DND-41 (cell line): ENCODE data around the gene ARHGAP26.

Source experiments
- ATAC-seq: fragments of 200-7000 bp; cut with Tn5 transposase; 3 replicates; pipeline ENCODE4 v1.9.1; 2021; ENCODE audit warnings: low read depth; ENCODE audit not compliant: insufficient read depth
- DNase-seq: peaks from one replicate; pipeline ENCODE4 v3.0.0-alpha.2; 2020
- H2AFZ ChIP-seq: 2 replicates; pipeline ENCODE4 v1.6.0; 2012; ENCODE audit warnings: low read depth, low read length
- H3K27ac ChIP-seq: 2 replicates; pipeline ENCODE4 v1.5.1; 2012; ENCODE audit warnings: low read length, inconsistent platforms
- H3K27me3 ChIP-seq: fragments of 200-600 bp; sonication (generic); 2 replicates; pipeline ENCODE4 v1.6.0; 2012; ENCODE audit warnings: low read length, mild to moderate bottlenecking, inconsistent platforms; ENCODE audit not compliant: insufficient read depth, poor library complexity
- H3K36me3 ChIP-seq: 2 replicates; pipeline ENCODE4 v1.5.1; 2012; ENCODE audit warnings: low read length, inconsistent platforms; ENCODE audit not compliant: insufficient read depth
- H3K4me1 ChIP-seq: 2 replicates; pipeline ENCODE4 v1.5.1; 2012; ENCODE audit warnings: mild to moderate bottlenecking, low read length; ENCODE audit not compliant: insufficient read depth
- H3K4me2 ChIP-seq: 2 replicates; pipeline ENCODE4 v1.6.0; 2012; ENCODE audit warnings: mild to moderate bottlenecking, moderate library complexity, low read length, inconsistent platforms; ENCODE audit not compliant: insufficient read depth
- H3K4me3 ChIP-seq, 2 experiments: fragments of 200-600 bp in 1 of 2; shearing (Covaris generic) in 1 of 2; 2 replicates each; pipeline ENCODE4 v1.5.1; 2012 to 2016; ENCODE audit warnings: inconsistent platforms in 2 of 2, low read length in 2 of 2, mild to moderate bottlenecking in 2 of 2, low read depth in 1 of 2, moderate library complexity in 1 of 2
- H3K79me2 ChIP-seq: 2 replicates; pipeline ENCODE4 v1.6.0; 2012; ENCODE audit warnings: low read length, inconsistent platforms; ENCODE audit not compliant: insufficient read depth
- H3K9ac ChIP-seq: 2 replicates; pipeline ENCODE4 v1.6.0; 2012; ENCODE audit warnings: low read depth, mild to moderate bottlenecking, inconsistent platforms, low read length, moderate library complexity
- H3K9me3 ChIP-seq: 2 replicates; pipeline ENCODE4 v1.5.1; 2012; ENCODE audit warnings: low read length, moderate library complexity, mild to moderate bottlenecking, inconsistent platforms; ENCODE audit not compliant: insufficient read depth, severe bottlenecking
- H4K20me1 ChIP-seq: 2 replicates; pipeline ENCODE4 v1.6.0; 2012; ENCODE audit warnings: low read length; ENCODE audit not compliant: insufficient read depth
- EZH2 ChIP-seq: IDR thresholded peaks from 3 replicates; pipeline ENCODE4 v1.6.1; 2012; ENCODE audit warnings: borderline replicate concordance, low read depth, mild to moderate bottlenecking, moderate library complexity, low read length, inconsistent platforms; ENCODE audit not compliant: severe bottlenecking
- TF ChIP-seq, protein P1 (sequence below): IDR thresholded peaks from 2 replicates; pipeline ENCODE4 v1.5.1; 2012; ENCODE audit warnings: borderline replicate concordance, low read length, moderate library complexity, mild to moderate bottlenecking; ENCODE audit not compliant: poor library complexity, severe bottlenecking; ENCODE audit errors: extremely low read depth

ARHGAP26 gene

DNA sequence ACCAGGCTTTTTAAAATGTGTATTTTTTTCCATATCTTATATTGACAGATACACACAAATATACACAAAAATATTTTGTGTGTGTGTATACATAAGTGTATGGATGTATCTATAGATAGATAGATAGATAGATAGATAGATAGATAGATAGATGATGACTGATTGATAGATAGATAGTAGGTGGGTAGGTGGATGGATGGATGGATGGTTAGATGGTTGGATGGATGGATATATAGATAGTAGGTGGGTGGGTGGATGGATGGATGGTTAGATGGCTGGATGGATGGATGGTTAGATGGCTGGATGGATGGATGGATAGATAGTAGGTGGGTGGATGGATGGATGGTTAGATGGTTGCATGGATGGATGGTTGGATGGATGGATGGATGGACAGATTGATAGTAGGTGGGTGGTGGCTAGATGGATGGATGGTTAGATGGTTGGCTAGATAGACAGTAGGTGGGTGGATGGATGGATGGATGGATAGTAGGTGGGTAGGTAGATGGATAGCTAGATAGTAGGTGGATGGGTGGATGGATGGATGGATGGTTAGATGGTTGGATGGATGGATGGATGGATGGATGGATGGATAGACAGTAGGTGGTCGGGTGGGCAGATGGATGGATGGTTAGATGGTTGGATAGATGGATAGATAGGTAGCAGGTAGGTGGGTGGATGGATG lies 477.1 kb downstream of the ARHGAP26 start:
- Histone ChIP-seq H3K27ac (no peak overlapping the region), H3K27me3 (no peaks in the 10 kb centered on the region), H3K4me1 (no peaks in the 10 kb centered on the region), H3K36me3 (no peaks in the 10 kb centered on the region), H4K20me1 (no peaks in the 10 kb centered on the region), H3K4me3 (no peak overlapping the region), H3K9ac (no peak overlapping the region), H3K79me2 (no peaks in the 10 kb centered on the region), H3K9me3 (peaks cover 5% of the 10 kb centered on the region), H2AFZ (no peak overlapping the region), H3K4me2 (no peak overlapping the region)
- ATAC-seq (no peak), DNase-seq (no peak)
- no peak for TF ChIP-seq EZH2
- TF ChIP-seq, protein P1, sequence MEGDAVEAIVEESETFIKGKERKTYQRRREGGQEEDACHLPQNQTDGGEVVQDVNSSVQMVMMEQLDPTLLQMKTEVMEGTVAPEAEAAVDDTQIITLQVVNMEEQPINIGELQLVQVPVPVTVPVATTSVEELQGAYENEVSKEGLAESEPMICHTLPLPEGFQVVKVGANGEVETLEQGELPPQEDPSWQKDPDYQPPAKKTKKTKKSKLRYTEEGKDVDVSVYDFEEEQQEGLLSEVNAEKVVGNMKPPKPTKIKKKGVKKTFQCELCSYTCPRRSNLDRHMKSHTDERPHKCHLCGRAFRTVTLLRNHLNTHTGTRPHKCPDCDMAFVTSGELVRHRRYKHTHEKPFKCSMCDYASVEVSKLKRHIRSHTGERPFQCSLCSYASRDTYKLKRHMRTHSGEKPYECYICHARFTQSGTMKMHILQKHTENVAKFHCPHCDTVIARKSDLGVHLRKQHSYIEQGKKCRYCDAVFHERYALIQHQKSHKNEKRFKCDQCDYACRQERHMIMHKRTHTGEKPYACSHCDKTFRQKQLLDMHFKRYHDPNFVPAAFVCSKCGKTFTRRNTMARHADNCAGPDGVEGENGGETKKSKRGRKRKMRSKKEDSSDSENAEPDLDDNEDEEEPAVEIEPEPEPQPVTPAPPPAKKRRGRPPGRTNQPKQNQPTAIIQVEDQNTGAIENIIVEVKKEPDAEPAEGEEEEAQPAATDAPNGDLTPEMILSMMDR = no peak

DNA sequence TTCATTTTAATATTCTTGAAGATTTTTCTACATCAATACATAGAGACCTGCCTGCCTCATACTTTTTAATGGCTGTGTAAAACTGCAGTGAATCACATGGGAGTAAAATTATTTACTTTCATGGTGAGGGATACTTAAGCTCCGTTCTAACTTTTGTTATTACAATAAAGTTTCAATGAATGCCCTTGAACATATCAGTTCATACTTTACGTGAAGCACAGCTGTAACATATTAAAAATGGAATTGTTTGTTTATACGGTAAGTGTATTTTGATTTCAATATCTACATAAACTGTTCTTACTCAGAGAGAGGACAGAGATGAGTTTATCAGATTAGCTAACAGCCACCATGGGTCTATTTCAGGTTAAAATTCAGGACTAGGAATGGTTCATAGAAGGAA lies 478.2 kb downstream of the ARHGAP26 start:
- no peak overlapping the region for H3K27ac ChIP-seq
- no peak for DNase-seq
- no peak overlapping the region for H3K4me3 ChIP-seq
- ATAC-seq = no peak
- H3K9ac ChIP-seq = no peak overlapping the region
- H2AFZ ChIP-seq = no peak overlapping the region
- H3K79me2 ChIP-seq = no peaks in the 10 kb centered on the region
- H3K27me3 ChIP-seq = no peaks in the 10 kb centered on the region
- no peaks in the 10 kb centered on the region for H4K20me1 ChIP-seq
- no peaks in the 10 kb centered on the region for H3K4me1 ChIP-seq
- TF ChIP-seq, protein P1 = no peak
- no peak for TF ChIP-seq EZH2
- no peak overlapping the region for H3K4me2 ChIP-seq
- peaks cover 5% of the 10 kb centered on the region for H3K9me3 ChIP-seq
- no peaks in the 10 kb centered on the region for H3K36me3 ChIP-seq

DNA sequence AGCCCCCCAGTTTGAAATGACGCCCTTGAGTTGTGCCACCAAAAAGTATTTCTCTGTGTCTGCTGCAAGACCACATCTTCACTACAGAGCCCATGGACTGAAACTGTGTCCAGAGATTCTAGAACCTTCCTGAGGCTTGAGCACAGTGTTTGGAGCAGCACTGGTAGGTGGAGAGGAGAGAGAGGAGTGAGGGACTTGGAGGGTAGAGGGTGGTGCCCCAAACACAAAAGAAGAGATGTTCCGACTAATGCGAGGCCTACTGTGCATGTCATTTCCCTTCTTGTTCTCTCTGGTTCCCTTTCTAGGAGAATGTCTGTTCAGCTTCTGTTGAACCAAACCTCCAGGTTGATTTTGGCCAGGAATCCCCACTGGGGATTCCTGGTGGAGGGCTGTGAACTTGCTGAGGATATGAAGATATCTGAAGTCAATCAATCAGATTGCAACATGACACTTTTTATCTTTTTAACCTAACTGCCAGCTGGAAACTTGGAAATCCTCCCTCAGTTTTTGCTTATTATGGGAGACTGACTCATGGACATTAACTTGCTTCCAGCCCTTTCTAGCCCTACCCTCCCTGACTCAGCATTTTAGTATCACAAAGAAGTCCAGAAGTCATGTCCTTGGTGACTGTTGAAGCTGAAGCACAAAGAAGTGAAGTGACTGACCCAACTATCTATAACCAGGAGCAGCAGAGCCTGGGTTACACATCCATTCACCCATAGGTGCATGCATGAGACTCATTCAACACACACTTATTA lies 478.8 kb downstream of the ARHGAP26 start:
- Histone ChIP-seq H3K4me3 (no peak overlapping the region), H3K4me1 (no peaks in the 10 kb centered on the region), H3K79me2 (no peaks in the 10 kb centered on the region), H4K20me1 (no peaks in the 10 kb centered on the region), H3K27me3 (no peaks in the 10 kb centered on the region), H3K9me3 (peaks cover 5% of the 10 kb centered on the region), H3K27ac (no peak overlapping the region), H2AFZ (no peak overlapping the region), H3K4me2 (no peak overlapping the region), H3K9ac (no peak overlapping the region), H3K36me3 (no peaks in the 10 kb centered on the region)
- ATAC-seq (no peak), DNase-seq (no peak)
- TF ChIP-seq EZH2 = no peak
- TF ChIP-seq, protein P1 = no peak
